GM18511 (cell line): ENCODE results near the gene SRD5A3.

Experiments used
- ATAC-seq: cut with Tn5 transposase; IDR thresholded peaks from one replicate; pipeline ENCODE4 v1.9.1; 2021; ENCODE audit warnings: mild to moderate bottlenecking, moderate library complexity; ENCODE audit not compliant: unreplicated experiment

SRD5A3 gene

DNA sequence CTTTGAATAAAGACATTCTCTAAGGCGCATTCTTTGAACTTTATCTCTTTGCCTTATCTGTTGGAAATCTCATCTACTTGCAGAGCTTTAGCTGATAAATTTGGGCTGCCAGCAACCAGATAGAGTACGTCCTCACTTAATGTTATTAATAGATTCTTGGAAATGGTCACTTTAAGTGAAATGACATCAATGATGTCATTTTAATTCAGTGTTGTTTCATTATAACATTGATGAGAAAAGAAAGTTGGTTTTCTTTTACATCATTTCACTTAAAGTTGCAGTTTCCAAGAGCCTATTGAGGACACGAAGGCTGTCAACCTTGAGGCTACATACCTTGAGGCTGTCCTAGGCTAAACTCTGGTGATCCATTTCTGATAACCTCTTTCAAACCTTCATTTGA, 59.0 kb downstream of the SRD5A3 start:
- no peak for ATAC-seq

DNA sequence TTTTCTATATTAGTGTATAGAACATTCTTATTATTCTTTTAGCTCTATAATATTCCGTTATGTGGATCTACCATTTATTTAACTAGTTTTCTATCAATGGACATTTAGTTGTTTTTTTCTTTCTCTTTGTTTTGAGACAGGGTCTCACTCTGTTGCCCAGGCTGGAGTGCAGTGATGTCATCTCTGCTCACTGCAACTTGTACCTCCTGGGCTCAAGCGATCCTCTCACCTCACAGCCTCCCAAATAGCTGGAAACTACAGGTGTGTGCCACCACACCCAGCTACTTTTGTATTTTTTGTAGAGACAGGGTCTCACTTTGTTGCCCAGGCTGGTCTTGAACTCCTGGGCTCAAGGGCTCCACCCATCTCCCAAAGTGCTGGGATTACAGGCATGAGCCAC, 60.5 kb downstream of the SRD5A3 start:
- ATAC-seq, result no peak

DNA sequence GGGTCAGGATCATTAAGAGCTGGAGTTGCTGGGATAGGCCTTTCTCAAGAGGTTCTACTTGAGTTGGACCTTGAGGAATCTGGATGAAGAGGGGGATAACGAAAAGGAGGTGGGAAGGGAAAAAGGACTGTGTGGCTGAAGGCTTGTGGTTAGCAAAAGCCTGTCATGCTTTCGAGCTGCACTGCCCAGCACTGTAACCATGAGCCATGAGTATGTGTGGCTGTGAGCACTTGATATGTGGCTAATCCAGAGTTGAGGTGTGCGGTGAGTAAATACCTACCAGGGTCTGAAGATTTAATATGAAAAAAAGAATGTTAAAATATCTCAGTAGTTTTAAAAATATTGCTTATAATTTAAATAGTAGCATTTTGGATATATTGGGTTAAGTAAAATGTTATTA, 61.1 kb downstream of the SRD5A3 start:
- ATAC-seq, result no peak

DNA sequence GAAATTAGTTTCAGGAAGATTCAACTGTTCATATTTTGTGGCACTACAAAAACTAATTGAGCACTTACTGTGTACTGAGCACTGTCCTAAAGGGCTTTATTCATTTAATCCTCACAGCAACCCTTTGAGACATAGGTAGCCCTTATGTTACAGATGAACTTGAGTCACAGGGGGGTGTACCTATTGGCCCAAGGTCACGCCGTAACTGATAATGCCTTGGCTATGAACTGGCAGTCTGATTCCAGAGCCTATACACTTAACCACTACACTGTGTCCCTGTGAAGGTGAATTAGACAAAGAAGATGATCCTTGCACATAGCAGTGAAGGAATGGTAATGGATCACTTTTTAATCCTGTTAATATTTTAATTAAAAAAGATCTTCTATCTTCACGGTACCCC, 61.7 kb downstream of the SRD5A3 start:
- ATAC-seq, result no peak

DNA sequence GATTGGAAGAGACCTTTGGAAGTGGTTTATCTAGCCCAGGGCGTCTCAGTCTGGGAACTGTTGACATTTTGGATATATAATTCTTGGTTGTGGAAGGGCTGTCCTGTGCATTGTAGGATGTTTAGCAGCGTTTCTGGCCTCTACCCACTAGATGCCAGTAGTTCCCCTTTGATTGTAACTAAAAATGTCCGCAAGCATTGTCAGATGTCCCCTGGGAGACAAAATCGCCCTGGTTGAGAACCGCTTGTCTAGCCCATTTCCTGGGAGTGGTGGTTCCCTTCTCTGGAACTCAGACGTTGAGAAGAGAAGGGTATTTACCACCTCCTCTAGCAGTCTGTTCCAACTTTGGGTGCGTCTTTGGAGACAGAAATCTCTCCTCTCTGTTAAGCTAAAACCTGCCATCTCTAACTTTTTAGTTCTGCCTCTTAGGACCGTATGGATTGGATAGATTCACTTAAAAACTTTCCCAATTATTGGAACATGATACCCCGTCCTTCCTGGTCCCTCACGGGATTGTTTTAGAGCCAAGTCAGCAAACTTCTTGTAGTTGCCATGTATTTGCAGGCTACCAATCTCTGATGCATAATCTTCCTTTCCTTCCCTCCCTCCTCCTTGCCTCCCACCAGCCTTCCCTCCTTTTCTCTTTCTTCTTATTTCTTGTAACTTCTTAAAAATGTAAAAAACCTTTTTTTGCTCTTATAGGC, 63.6 kb downstream of the SRD5A3 start:
- ATAC-seq, result peak; percentile 78

DNA sequence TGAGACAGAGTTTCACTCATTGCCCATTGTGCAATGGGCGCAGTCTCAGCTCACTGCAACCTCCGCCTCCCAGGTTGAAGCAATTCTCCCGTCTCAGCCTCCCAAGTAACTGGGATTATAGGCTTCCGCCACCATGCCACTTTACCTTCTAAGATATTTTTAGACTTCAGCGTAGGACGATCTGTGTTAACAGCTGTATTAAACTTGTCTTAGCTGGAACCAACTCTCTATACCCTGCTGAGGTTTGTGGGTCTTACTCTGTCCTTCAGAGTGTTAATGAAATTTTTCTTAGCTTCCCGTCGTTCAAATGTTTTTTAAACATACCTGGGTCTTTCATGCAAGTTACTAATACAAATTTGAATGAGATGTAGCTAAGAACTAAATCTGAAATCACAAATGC, 64.4 kb downstream of the SRD5A3 start:
- ATAC-seq, result no peak

DNA sequence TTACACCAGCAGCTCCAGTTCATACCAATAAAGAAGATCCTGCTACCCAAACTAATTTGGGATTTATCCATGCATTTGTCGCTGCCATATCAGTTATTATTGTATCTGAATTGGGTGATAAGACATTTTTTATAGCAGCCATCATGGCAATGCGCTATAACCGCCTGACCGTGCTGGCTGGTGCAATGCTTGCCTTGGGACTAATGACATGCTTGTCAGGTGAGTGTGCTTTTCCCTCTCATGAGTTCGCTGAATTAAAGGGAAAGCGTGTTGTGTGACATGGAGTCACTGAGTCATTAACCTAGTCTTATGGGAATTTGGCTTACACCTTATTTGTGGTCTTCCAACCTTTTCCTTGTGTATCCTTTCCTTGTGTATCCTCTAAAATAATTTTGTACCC, 65.6 kb downstream of the SRD5A3 start:
- ATAC-seq, result no peak

DNA sequence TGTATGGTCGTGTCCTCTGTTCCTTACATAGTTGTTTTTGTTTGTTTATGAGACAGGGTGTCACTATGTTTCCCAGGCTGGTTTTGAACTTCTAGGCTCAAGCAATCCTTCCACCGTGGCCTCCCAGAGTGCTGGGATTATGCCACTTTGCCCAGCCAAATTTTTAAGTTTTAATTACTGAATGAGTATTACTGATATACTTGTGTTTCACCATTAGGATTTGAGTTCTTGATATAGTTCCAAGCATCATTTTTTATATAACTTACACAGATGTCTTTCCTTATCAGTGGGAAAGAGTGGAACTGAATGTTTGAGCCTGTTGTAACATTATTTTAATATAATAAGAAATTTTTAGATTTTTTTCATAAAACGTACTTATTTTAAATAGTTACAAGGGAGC, 70.1 kb downstream of the SRD5A3 start:
- ATAC-seq, result no peak
